SH-SY5Y (cell line): ENCODE measurements around the gene BIN1.

ENCODE experiments used
- GATA2 ChIP-seq: IDR thresholded peaks from 2 replicates; pipeline ENCODE4 v1.6.1; 2011; ENCODE audit warnings: mild to moderate bottlenecking, low read depth, low read length
- GATA3 ChIP-seq: IDR thresholded peaks from 2 replicates; pipeline ENCODE4 v1.6.1; 2011; ENCODE audit warnings: low read depth, mild to moderate bottlenecking, low read length, moderate library complexity

Gene BIN1

DNA sequence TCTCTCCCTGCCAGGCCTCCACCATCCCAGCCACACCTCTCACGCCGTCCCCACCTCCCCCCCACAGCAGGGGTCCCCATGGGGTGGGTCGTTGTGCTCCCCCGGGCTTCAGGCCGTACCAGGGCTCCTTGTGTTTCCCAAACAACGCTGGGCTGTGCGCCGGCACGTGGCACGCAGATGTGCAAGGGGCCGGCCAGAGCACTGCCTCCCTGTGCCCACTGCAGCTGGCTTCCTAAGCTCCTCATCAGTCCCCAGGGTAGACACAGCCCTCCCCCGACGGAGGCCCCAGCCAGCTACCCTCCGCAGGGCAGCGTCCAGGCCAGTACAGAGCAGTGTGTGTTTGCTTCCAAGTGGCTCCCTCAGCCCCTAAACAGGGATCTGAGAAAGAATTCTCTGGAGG, 34.0 kb downstream of the BIN1 start:
- TF ChIP-seq GATA3 (no peak), GATA2 (no peak)

DNA sequence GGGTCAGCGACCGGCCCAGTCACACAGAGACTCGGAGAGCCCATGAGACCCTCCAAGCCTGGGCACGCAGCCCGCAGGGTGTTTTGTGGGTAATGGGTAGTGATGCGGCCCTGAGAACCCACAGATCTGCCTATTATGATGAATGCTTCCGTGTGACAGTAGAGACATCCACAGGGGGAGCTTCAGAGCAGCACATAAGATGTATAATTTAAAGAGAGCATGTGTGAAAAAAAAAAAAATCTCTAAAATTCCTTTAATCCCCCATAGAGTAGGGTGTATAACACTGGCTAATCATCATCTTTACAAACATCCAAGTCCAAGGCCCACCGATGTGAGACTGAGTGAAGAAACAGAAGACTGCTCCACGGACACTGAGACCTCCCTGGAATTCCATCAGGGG, 34.6 kb downstream of the BIN1 start:
- TF ChIP-seq GATA2 (no peak), GATA3 (no peak)

DNA sequence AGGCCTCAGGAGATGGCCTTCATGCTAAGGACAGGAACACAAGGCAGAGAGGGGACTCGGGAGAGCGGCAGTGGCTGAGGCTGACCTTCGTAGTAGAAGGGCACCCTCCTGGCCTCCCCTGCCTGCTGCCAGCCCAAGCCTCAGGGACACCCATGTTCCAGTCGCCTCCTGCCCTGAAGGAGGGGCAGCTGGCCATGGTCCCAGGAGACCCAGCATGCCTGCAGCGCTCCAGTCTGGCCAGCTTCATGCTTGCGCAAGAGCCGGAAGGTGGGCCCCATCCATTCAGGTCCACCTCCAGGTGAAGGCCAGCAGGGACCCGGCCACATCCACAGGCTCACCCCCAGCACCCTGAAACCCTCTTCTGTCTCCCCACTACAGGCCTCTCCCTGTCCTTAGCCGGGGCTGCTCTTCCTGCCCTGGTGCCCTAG, 35.0 kb downstream of the BIN1 start:
- TF ChIP-seq GATA2 (no peak), GATA3 (no peak)

DNA sequence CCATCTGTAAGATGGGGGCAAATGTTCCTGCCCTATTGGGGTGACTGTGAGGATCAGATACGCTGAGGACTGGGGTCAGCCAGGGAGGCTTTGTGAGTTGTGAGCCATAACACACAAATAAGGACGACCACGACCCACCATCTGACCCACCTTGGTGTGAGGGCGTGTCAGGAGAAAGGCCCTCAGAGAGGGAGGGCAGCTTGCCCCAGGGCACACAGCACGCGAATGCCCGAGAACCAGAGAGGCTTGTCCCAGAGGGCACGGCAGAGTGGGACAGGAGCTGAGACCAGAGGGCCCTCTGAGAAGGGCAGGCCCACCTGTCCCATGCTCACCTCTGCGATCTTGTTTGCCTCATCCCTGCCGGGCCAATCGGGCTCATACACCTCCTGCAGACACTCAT, 36.7 kb downstream of the BIN1 start:
- TF ChIP-seq GATA3 (no peak), GATA2 (no peak)

DNA sequence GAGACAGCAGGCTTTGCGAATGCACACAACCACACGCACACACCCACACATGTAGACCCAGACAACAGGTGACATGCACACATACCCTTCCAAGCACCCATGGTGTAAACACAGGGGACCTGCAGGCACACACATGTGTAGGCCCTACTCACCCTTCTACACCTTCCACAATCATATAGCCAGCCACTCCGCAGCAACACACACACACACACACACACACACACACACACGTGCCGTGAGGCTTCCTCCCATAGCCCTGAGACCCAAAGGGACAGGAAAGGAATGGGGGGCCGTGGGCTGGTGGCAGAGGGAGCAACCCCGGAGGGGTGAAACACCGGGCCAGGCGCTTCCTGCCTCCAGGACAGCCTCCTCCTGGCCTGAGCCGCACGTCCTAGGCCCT, 37.4 kb downstream of the BIN1 start:
- no peak for TF ChIP-seq GATA3
- TF ChIP-seq GATA2 = no peak

DNA sequence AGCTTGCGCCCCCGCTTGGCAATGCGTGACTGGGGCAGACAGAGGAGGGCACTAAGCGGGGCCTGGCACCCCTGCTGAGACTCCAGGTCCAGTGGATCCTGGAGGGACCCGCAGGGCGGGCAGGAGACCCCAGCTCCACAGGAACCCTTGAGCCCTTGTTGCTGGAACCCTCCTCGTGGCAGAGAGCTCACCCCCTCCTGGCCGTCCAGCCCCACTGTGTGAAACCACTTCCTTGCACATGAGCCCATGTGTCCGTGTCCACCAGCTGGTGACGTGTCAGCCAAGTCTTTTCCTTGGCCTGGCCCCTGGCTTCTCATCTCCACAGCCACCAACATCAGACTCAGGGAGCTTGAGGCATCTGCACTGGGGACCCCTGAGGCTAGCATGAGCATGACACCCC, 38.0 kb downstream of the BIN1 start:
- TF ChIP-seq GATA3 (no peak), GATA2 (no peak)

DNA sequence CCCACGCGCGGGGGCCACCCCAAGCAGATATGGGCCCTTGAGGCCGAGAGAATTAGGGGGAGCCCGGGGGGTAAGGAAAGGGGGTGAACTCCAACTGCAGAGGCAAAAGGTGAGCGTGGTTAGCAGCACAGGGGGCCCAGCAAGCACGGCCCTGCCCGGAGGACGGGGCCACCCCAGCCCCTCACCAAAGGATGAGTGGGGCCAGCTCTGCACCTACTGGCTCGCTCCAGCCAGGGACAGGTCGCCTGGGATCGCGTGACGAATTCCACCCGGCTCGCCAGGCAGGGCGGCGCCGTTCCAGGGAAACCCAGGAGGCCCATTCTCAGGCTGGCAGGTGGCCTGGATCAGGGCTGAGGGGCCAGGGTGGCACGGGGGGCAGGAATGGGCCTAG, 38.6 kb downstream of the BIN1 start:
- TF ChIP-seq GATA2 = no peak
- no peak for TF ChIP-seq GATA3

DNA sequence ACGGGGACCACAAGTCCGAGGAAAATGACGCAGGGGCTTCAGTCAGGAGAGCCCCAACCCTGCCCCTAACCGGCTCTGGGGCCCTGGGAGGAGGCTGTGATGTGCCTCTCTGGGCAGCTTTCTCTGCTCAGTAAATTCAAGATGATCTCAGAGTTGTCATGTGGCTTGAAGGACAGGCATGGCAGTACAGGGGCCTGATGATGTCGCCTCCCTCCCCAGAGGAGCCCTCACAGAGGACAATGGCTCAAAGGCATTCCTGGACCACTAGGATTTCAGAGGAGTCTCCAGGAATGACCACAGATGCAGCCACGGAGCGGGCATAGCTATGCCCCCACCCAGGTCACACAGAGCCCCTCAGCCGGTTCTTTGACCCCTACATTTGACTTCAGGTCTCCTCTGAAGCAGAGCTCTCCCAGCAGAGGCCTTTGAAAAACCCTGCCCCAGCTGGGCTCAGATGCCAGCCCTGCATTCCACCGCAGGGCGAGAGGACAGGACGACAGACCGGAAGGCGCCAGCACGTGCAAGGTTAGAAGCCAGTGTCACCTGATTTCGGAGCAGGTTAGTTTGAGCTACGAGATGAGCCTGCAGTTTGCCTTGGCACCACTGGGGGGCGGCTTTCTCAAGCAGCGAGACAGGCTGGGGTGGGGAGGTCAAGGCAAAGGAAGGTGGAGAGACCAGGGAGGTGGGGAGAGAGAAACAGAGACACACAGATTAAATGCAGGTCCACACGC, 39.2 kb downstream of the BIN1 start:
- no peak for TF ChIP-seq GATA3

DNA sequence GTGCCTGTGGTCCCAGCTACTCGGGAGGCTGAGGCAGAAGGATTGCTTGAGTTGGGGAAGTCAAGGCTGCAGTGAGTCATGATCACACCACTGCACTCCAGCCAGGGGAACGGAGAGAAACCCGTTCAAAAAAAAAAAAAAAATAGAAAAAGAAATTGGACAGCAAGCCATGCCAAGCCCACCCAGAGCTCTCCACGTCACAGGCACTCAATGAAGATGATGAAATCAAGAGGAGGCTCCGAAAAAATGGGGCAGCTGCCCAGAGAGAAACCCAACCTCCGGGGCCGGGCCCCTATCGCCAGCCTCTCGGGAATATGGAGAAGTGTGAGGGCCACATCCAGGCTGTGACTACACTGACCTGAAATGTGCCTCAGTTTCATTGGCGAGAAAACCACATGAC, 40.0 kb downstream of the BIN1 start:
- TF ChIP-seq GATA2 (no peak), GATA3 (no peak)

DNA sequence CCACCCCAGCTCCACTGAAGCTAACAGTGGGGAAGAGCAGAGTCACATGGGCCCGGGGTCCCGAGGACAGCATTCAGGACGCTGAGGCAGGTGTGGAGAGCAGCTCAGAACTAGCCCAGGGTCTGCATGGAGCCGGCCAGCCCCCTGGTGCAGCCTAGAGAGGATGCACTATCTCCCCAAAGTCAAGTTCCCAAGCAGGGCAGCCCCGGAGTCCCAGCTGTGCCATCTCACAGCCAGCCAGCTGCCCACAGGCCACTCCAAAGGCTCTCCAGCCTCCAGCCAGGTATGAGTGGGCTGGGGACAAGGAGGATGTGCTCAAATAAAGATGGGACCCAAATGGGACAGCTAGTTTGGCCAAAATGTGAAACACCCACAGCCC, 41.0 kb downstream of the BIN1 start:
- TF ChIP-seq GATA2 (no peak), GATA3 (no peak)

DNA sequence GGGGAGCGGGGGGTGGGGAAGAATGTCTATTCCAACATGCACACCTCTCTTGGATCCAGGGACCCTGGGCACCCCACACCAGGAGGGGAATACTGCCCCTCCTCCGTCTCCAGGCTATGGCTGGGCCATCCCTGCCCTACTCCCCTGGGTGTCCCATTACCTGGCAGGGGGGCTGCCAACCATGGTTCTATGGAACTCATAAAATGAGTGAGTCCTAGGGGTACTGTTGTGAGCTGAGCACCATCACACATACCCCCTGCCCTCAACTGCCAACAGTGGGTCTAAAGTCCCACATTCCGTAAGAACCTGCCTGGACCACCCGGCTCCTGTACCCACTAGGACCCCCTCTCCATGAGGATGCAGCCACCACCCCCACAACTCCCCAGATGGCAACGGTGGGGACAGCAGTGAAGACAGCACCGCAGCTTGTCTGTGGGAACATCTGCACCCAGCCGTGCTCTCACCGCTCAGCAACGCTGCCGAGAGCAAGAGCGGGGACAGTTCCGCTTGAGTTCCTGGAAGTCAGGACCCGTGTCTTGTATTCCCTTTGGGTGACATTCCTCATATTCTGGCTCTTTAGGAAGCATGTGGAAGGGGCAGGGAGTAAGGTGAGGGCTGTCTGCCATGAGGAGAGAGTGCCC, 41.5 kb downstream of the BIN1 start:
- TF ChIP-seq GATA3 (no peak), GATA2 (no peak)

DNA sequence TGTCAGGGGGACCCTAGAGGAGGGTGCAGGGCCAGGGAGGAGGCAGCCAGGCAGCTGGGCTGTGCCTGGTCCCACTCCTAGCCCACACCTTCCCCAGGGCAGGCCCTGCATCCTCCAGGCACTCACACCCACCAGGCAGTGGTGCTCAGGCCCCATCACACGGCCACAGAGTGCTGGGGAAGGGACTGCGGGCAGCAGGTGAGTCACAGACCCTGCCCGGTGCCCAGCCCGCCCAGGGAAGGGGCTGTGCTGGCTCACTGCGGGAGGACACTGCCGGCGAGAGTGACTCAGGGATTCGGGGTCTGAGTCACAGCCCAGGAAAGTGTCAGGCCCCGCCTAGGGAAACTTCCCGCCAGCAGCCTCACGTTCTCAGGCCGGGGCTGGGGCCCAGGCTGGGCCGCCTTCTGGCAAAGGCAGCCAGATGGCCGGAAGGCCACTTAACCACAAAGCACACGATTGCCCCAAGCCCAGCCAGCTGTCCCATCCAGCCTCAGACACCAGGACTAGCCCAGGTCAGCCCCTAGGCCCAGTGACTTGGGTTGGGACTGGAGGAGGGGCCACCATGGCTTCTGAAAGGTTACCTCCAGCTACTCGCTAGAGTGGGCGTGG, 42.2 kb downstream of the BIN1 start:
- no peak for TF ChIP-seq GATA2
- TF ChIP-seq GATA3 = no peak

DNA sequence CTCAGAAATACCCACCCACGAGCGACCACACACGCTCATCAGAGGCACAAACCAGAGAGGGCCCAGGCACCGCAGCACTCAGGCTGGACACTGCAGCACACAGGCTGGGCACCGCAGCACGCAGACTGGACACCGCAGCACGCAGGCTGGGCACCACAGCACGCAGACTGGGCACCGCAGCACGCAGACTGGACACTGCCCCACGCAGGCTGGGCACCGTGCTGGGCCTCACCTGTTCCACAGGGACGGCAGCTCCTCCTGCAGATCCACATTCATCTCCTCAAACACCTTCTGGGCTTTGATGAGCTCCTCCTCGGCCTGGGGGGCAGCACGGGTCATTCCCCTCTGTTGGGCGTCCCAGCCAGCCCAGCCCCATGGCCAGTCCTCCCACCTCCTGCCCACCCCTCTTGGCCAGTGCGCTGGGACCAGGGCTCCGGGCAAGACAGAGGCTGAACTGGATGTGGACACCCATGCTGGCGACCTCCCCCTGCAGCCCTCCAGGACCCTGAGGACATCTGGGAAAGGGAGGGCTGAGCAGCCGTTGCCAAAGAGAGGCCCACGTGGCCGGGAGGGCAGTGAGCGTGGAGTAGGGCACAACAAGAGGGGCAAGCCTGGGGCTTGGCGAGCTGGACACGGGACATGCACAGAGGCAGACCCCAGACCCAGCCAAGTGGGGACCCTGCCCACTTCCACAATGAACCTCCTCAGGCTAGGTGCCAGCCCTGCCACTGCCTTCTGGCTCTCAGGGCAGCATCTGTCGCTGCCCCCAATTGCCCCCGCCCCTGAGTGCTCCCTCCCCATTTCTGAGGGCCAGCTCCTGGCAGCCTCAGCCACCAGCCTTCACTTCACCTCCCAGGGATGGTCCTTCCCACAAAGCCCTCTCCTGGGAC, 43.0 kb downstream of the BIN1 start:
- TF ChIP-seq GATA3 (no peak), GATA2 (no peak)

DNA sequence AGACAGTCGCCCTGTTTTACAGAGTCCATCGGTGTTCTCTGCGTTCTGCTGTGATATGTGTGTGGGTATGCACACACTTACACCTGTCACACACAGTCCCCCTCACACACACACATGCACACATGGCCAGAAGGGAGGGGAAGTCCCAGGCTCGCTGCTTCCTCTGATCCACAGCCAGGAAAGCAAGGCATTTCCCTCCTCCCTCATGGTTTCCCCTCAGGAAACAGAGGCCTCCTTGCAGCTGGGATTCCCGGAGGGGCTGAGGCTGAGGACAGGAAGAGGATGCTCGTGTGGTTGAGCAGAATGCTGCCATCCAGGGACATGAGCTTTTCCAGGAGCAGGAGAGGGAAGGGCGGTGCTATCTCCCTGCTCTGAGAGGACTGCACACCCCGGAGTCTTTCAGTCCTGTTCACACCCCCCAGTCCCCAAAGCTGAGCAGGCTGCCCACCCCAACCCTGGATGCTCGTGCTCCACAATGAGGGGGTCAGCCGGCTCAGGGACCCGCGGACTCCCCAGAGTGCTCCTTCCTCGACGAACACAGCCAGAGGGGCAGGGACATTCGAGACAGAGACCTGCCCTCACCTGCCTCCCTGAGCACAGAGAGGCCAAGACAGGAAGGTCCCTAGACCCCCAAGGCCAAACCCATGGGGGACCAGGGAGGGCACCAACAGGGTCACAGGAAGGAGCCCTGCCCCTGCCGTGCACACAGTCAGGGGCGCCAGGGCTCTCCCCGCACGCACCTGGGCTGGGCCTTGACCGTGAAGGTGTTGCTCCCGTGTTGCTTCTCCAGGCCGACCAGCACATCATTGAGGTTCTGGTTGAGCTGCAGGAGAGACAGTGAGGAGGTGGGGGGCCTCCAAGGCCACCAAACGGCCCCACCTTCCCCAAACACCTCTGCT, 45.3 kb downstream of the BIN1 start:
- no peak for TF ChIP-seq GATA2
- TF ChIP-seq GATA3 = no peak
